Measurements from ENCODE around the gene MCOLN3.
A peak's percentile ranks its signal among the peaks of the same experiment; 100 is the strongest.
"Not testable (repeated sequence)": the region's sequence is repeated elsewhere in the genome, so short reads cannot be mapped to it uniquely, and the experiment has no call there.

Gene MCOLN3

DNA sequence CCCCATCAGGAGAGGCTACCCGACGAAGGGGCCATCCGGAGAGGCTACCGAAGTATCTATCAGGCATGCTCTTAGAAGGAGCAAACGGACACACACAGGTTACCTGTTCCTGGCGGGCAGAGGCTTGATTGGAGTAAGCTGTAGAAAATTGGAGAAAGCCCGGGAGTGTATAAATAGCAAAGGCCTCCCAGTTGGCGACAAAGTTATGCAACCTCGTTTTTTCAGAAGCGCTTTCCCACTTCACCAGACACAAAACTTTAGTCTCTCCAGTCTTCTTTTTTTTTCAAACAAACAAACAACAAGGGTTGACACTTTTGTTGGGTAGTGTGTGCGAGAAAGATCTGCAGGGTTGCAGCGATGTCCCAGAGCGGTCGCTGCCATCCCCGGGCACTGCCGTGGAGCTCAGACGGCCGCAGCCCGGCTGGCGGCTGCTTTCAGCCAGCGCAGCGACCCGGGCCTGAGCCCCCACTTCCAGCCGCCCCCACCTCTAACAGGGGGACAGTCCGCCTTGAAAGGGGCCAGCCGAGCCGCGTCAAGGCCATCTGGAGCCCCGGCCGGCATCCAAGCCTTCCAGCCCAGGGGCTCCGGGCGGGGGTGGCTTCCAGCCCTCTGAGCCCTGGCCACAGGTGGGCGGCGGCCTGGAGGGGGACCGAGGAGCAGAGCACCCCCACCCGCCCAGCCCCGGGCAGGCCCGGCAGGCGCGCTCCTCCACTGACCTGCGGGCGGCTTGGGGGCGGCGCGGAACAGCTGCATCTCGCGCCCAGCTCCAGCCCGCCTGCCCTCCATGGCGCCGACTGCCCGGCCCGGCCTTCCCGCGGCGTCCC, 616 bp downstream of the MCOLN3 start:
- no peak for DNase-seq (ENCODE audit: low read depth in 2 of 2)

DNA sequence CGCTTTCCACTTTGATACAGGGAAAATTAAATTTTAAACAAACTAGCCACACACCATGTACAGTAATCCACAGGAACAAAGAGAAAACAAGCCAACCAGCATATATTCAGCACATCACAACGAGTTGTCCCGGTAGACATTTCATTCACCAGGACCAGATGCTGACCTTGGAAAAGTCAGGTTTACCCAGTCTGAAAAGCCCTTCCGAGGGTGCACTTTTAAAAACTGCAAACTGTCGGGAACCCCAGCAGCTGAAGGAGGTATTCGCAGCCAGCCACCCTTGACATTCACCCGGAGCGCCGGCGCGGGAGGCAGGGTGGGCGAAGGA, 1.2 kb downstream of the MCOLN3 start:
- no peak for DNase-seq (ENCODE audit: low read depth in 2 of 2)

DNA sequence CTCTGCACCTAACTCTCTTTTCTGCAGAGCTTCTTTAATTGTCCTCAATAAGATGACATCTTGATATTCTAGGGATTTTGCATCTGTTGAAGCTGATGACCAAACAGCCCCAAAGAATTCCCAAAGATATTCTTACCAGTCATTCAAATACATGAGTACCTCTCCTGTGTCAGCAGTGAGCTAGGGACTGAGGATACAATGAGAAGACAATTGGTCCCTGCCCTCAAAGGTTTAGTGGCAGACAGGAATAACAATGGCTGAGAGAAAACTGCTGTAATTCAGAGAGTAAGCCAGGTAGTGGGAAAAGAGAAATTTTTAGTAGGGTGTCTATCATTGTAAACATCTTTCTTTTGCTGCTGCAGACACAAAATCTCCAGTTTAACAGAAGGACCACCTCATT, 5.9 kb downstream of the MCOLN3 start:
- no peak for DNase-seq (ENCODE audit: low read depth in 2 of 2)

DNA sequence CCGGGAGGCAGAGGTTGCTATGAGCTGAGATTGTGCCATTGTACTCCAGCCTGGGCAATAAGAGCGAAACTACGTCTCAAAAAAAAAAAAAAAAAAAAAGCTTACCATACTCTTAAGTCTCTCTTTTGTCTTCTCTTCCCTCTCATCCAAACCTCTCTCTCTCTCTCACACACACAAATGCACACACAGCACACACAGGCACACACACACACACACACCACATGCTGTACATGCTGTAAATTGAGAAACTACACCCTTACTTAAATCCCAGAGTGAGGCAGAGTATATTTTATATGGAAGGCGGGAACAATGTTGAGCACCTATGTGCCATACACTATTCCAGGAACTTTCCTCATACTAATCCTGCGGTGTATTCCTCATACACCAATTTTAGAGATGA, 6.5 kb downstream of the MCOLN3 start:
- no peak for DNase-seq (ENCODE audit: low read depth in 2 of 2)

DNA sequence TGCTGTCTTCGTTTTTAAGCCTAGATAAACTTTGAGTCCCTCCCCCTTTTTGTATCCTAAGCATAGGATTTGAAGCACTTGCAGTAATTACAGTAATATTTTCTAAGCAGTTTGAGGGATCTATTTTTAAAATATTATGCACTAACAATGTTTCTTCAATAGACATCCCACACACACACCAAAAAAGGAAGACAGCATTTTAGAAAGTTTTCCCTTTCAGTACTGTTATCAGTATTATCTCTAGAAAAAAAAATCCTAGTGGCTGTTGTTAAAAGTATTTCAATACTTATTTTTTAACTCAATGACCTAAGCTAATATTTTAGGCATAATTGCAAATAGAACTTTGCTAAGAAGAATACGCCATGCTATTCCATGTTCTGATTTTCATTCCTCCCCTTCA, 15.1 kb downstream of the MCOLN3 start:
- no peak for DNase-seq (ENCODE audit: low read depth in 2 of 2)

DNA sequence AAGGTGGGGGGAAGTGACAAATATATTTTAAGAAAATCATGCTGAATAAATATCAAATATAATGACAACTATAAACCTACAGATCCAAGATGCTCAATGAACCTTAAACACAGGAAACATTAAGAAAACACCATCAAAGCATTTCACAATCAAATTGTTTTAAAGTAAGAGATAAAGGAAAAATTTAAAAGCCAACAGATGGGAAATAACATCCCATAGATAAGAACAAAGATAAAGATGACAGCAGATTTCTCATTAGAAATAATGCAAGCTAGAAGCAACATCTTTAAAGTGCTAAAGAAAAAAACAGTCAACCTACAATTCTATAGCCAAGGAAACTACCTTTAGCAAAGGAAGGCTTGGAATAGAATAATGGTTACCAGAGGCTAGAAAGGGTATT, 17.8 kb downstream of the MCOLN3 start:
- no peak for DNase-seq (ENCODE audit: low read depth in 2 of 2)

DNA sequence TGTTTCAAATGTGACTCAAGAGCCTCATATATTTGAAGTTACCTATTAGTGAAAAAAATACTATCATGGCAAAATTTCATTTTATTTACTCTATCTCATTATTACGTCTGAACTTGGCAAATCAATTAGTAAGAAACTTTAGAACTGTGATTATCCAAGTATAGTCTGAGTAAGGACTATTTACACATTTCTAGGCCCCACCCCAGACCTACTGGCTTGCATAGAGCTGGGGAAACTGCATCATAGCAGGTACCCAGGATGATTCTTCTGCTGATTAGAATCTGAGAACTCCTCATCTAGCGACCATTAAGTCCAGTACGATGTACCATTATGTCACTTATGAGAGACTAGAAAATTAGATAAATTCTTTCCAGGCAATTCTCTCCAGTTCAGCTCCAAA, 20.1 kb downstream of the MCOLN3 start:
- no peak for DNase-seq (ENCODE audit: low read depth in 2 of 2)

DNA sequence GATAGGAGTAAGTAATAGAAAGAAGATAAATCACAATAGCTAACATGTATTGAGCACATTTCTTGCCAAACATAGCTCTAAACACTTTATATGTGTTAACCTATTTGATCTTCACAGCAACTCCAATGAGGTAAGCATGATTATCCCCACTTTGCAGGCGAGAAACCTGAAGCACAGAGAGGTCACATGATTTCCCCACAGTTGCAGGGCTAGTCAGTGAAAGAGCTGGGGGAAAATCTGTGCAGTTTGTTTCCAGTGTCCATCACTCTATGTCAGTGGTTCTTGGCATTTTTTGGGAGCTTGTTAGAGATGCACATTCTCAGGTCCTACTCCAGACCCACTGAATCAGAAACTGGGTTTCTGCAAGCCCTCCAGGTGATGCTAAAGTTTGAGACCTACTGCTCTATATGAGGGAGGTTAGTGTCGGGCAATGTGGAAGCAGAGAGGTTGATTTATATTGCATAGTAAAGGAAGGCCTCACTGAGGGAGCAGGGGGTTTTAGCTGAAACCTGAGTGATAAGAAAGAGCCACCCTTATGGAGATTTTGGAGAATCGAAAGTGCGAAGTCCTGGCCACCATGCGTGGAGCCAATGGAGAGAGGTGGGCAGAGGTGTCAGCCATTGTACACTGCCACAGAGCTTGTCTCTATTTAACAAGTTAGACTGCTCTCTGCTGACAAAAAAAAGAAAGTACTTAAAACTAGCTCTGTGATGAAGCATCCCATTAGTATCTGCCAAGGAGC, 20.9 kb downstream of the MCOLN3 start:
- no peak for DNase-seq (ENCODE audit: low read depth in 2 of 2)

DNA sequence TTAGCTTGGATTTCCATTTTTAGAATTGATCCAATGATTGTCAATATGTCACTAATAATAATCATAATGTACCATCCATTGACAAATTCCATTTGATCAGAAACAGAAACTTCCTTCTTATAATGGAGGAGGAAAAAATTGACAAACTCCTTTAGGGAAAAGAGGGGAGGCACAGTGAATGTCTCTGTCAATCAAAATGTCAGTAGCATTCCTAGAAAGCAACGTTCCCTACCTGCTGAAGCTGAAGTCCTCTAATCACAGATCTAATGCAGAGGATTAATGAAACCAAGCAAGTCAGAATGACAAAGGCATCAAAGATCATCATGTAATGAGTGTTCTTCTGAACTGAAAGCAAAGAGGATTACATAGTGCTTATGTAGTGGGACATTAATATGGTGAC, 22.4 kb downstream of the MCOLN3 start:
- no peak for DNase-seq (ENCODE audit: low read depth in 2 of 2)

DNA sequence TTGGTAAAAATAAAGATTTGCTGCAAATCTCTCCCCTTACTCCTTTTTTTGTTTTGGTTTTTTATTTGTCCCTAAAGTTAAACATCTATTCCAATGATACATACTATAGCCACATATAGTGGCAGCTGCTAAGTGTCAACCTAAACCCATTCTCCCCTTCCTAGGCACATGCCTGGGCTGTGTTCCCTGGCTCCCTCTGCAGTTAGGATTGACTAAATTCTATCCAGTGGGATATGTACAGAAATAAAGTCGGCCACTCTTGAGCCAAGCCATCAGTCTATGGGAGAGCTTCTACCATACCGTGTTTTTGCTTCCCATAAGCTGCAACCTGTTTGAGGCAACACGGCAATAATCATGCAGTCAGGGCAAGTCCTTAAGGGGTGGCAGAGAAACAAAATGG, 23.6 kb downstream of the MCOLN3 start:
- DNase-seq (ENCODE audit: low read depth in 2 of 2): no peak

DNA sequence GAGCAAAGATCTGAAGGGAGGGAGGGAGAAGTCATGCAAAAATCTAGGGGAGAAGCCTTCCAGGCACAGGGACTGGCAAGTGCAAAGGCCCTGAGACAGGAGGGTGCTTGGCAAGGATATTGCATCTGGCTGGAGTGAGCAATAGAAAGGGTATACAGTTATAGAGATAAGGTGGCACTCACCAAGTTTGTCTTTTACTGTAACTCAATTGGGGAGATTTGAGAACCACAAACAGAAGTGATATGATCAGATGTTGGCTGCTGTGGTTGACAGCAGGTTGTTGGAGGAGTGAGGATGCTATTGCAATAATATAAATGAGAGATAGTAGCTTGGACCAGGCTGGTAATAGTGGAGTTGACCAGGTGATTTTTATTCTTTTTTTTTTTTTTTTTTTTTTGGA, 25.6 kb downstream of the MCOLN3 start:
- DNase-seq (ENCODE audit: low read depth in 2 of 2): no peak

DNA sequence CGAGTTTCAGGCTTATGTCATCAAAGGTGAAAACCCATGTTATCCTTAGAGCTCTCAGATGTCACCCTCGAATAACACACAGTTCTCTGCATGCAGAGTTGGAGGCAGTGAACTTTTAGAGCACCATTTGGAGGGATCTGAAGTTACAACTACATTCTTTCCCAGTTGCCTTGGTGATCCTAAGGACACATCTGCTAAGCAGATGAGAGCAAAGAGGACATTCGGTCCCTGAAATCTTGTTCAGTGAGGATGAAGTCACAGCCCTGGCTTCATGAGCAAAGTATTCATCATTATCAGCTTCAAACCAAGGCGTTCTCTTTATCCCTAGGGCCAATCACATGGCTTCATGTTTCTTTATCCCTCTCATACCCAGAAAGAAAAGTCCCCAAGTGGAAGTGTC, 28.3 kb downstream of the MCOLN3 start:
- no peak for DNase-seq (ENCODE audit: low read depth in 2 of 2)

DNA sequence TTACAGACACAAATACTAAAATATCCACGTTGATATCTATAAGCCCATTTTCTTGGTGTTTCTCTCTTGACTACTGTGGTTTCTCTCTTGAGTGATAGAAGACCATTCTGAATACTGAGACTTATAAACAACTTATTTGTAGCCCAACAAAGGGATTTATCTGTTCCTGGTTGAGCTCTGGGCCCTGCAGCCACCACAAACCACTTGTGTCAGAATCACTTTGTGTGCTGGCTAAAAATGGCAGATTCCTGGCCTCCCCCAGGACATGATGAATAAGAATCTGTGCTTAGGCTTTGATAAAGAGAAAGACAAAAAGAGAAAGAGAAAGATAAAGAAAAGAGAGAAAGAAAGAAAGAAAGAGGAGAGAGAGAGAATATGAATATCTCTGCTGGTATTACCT, 32.5 kb downstream of the MCOLN3 start:
- no peak for DNase-seq (ENCODE audit: low read depth in 2 of 2)

DNA sequence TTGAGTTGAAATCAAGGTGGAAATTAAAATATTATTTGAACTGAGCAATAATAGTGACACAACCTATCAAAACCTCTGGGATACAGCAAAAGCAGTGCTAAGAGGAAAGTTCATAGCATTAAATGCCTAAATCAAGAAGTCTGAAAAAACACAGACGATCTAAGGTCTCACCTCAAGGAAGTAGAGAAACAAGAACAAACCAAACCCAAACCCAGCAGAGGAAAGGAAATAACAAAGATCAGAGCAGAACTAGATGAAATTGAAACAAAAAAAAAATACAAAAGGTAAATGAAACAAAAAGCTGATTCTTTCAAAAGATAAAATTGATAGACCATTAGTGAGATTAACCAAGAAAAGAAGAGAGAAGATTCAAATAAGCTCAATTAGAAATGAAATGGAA, 42.7 kb downstream of the MCOLN3 start:
- DNase-seq (ENCODE audit: low read depth in 2 of 2): not testable (repeated sequence)

DNA sequence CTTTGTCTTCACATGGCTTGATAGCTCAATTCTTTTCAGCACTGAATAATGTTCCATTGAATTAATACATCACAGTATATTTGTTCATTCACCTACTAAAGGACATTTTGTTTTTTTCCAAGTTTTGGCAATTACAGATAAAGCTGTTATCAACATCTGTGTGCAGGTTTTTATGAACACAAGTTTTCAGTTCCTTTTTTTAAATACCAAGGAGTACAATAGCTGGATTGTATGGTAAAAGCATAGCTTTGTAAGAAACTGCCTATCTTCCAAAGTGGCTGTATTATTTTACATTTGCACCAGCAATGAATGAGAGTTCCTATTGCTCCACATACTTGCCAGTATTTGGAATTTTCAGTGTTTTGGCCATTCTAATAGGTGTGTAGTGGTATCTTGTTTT, 46.6 kb downstream of the MCOLN3 start:
- DNase-seq (ENCODE audit: low read depth in 2 of 2): no peak

DNA sequence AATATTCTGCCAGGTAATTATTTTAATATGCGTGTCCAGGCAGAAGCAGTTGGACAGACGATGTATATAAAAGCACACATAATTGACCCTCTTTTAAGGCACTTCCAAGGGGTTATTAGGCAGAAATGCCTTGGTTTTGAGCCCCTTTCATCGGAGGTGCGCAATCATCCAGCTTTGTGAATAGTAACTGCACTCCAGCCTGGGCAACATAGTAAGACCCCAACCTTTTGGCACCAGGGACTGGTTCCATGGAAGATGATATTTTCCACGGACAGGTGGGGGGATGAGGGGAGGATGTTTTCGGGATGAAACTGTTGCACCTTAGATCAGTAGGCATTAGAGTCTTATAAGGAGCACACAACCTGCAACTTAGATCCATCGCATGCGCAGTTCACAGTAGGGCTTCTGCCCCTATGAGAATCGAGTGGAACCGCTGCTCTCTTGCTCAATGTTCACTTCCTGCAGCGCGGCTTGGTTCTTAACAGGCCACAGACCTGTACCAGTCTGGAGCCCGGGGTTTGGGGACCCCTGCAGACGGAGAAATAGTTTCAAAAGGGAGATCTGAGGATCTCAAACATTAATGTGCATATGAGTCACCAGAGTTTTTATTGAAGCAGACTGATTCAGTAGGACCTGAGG, 49.5 kb downstream of the MCOLN3 start:
- peak in 1 of 2 donors; percentile 45 for DNase-seq (ENCODE audit: low read depth in 2 of 2)

DNA sequence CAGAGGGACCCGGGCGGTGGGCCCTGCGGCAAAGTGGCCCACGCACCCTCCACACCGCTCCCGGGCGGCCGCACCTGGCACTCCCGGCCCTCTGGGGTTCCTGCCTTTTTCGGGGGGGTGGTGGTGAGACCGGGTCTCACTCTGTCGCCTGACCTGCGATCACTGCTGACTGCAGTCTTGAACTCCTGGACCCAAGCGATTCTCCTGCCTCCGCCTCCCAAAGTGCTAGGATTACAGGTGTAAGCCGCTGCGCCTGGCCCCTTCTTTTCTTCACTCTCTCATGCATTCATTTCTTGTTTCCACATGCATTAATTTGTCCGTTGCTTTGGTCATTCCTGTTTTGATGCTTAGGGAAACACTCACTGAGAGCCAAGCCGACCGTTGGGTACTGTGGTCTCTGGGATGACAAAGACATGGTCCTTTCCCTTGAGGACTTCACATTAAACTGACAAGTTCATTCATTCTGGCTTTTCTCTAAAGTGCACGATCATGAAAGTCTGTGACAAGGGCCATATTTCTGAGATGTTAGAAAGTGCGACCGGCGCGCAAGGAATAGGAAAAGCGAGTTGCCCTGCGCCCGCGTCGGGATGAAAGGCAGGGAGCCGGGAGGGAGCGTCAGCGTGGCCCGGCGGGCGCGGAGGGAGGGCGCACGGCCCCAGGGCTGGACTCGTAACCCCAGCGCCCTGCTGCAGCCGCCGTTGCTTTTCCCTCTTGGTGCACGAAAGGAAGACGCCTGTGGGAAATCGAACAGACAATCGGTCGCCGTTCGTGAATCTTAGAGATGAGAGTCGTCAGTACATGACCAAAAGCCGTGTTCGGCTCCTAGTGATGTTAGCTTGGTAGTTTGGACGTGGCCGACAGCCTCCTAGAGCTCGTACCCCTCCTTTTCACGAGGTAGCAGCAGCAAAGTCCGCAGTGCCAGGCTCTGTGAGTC, 50.4 kb downstream of the MCOLN3 start:
- DNase-seq (ENCODE audit: low read depth in 2 of 2): no peak

DNA sequence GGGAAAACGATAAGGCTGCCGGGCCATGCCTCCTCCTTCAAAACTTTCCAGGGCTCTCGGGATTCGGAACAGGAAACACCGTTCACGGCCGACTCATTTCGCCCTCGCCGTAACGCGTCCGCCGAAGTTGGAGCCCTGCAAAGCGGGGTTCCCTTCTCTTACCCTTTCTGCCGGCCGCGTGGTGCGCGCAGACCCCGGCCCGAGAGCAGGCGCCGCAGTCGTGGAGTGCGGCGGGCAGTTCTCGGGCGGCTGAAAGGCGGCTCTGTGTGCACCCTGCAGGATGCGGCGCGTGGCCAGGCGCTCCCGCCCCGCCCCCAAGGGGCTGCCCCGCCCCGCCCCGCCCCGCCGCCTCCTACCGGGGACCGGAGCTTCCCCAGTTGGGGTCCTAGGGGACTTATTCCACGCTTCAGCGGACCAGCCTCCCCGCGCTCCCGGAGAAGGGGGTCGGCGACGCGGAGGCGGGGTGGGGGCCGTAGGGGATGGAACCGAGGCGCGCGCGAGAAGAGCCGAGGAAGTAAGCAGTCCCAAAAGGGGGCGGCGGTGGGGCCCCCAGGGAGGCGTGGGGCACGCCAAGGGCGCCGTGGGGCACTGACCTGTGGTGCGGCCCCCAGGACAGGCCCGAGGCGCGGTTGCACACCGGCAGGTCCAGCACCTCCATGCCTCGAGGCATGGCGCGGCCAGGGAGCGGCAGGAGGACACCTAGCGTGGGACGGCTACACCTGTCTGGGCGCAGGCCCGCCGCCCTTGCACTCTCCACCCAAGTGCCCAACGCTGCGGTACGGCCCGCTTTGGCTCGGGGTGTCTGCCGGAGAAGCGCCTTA, 51.2 kb downstream of the MCOLN3 start, which contains the start of gene MCOLN2:
Gene MCOLN2 (minus strand): TSS at position 268 of the 821 bp plus-strand sequence. CDS start 241 bp downstream, at position 27.
- DNase-seq (ENCODE audit: low read depth in 2 of 2): no peak

DNA sequence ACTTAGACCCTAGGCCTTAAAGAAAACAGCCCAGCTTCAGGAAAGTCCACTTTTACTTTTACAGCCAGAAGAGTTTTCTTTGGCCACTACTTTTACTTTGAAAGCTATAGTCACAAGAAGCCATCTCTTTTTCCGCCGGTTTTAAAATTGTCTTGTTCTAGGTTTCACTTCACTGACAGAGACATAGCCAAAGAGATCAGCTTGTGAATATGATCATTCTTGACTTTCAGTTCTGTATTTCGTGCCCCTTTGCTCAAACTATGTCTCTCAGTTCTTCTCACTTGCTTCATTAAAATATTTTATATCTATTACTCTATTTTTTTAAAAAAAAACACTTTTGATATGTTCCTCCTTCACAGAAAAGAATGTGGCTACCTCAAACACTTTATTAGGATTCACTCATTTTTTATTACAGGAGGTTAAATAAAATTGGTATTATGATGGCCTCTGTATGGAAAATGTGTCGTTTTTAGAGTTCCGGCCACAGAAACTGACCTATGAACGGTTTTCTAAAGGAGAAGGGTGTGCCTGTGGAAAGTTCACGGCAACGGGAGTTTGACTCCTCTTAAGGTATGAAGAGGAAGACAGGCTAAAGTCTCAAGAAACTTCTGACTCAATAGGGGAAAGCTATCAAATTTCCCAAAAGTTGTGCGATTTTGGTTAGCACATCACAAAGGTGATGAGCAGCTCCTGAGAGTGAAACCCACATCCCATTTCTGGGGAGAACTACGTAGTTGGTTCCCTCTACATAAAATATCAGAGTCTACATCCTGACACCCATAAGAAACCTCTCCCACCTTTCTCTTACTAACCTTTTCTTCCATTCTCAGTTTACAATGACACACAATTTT, 52.6 kb downstream of the MCOLN3 start:
- DNase-seq (ENCODE audit: low read depth in 2 of 2): no peak

Data from activated CD8-positive, alpha-beta memory T cell treated with anti-CD3 and anti-CD28 coated beads for 4 hours (primary cell).